NT2/D1 (cell line): ENCODE results near the gene DRC7.

Source experiments
- DNase-seq: peaks from one replicate; pipeline ENCODE4 v3.0.0-alpha.2; 2011; ENCODE audit warnings: low read depth, low spot score
- H3K27me3 ChIP-seq: 2 replicates; pipeline ENCODE4 v1.6.0; 2011; ENCODE audit warnings: mild to moderate bottlenecking; ENCODE audit not compliant: insufficient read length, insufficient read depth
- H3K36me3 ChIP-seq: 2 replicates; pipeline ENCODE4 v1.6.1; 2011; ENCODE audit warnings: mild to moderate bottlenecking, low read length, mixed read lengths; ENCODE audit not compliant: insufficient read depth, insufficient read length
- H3K4me1 ChIP-seq: 2 replicates; pipeline ENCODE4 v1.5.1; 2011; ENCODE audit not compliant: insufficient read depth, insufficient read length
- H3K4me3 ChIP-seq: 2 replicates; pipeline ENCODE4 v1.5.1; 2011; ENCODE audit warnings: low read depth; ENCODE audit not compliant: insufficient read length
- H3K9ac ChIP-seq: 2 replicates; pipeline ENCODE4 v1.6.0; 2011; ENCODE audit warnings: low read depth; ENCODE audit not compliant: insufficient read length
- H3K9me3 ChIP-seq: 2 replicates; pipeline ENCODE4 v1.5.1; 2011; ENCODE audit warnings: mild to moderate bottlenecking, low read length; ENCODE audit not compliant: insufficient read depth
- SUZ12 ChIP-seq: IDR thresholded peaks from 2 replicates; pipeline ENCODE4 v1.6.1; 2011; ENCODE audit not compliant: insufficient read length, insufficient read depth; ENCODE audit errors: extremely low read depth
- YY1 ChIP-seq: IDR thresholded peaks from 2 replicates; pipeline ENCODE4 v1.6.1; 2011; ENCODE audit not compliant: insufficient read length, insufficient read depth
- ZNF274 ChIP-seq: IDR thresholded peaks from 2 replicates; pipeline ENCODE4 v1.6.1; 2011; ENCODE audit warnings: mild to moderate bottlenecking, low read depth, low read length

Gene DRC7

GRCh38 chr16:57714047-57714446 lies 19.4 kb downstream of the DRC7 start:
- Histone ChIP-seq H3K9me3 (no peaks in the 10 kb centered on the region), H3K36me3 (no peaks in the 10 kb centered on the region), H3K27me3 (peaks cover 4% of the 10 kb centered on the region), H3K4me1 (no peaks in the 10 kb centered on the region), H3K9ac (no peak overlapping the region), H3K4me3 (no peak overlapping the region)
- no peak for DNase-seq
- TF ChIP-seq YY1, result no peak
- TF ChIP-seq SUZ12, result no peak
- TF ChIP-seq ZNF274, result no peak

GRCh38 chr16:57720142-57720575 lies 25.6 kb downstream of the DRC7 start:
- no peaks in the 10 kb centered on the region for H3K36me3 ChIP-seq
- TF ChIP-seq YY1 (no peak), SUZ12 (no peak), ZNF274 (no peak)
- DNase-seq, result no peak
- no peaks in the 10 kb centered on the region for H3K9me3 ChIP-seq
- H3K9ac ChIP-seq, result no peak overlapping the region
- peaks cover 12% of the 10 kb centered on the region for H3K4me1 ChIP-seq
- H3K27me3 ChIP-seq, result peaks cover 4% of the 10 kb centered on the region
- H3K4me3 ChIP-seq, result no peak overlapping the region

GRCh38 chr16:57721356-57722209 lies 27.0 kb downstream of the DRC7 start:
- no peaks in the 10 kb centered on the region for H3K36me3 ChIP-seq
- H3K27me3 ChIP-seq, result no peaks in the 10 kb centered on the region
- H3K9me3 ChIP-seq, result no peaks in the 10 kb centered on the region
- TF ChIP-seq YY1, result no peak
- TF ChIP-seq ZNF274, result no peak
- TF ChIP-seq SUZ12, result no peak
- H3K4me3 ChIP-seq, result no peak overlapping the region
- no peak for DNase-seq
- H3K9ac ChIP-seq, result no peak overlapping the region
- peaks cover 12% of the 10 kb centered on the region for H3K4me1 ChIP-seq

DNA sequence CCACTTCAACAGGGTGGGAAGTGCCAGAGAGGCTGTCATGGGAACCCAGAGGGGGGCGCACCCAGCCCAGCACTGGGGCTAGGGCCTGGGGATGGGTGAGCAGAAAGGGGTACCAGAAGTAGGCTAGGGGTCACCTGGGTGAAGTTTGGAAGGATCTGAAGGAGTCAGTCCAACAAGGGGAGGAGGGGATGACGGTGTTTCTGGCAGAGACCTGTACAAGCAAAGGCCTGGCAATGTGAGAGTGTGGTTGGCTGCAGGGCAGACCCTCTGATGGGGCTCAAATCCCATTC lies 27.5 kb downstream of the DRC7 start:
- Histone ChIP-seq H3K4me1 (peaks cover 12% of the 10 kb centered on the region), H3K9me3 (no peaks in the 10 kb centered on the region), H3K4me3 (no peak overlapping the region), H3K9ac (no peak overlapping the region), H3K27me3 (no peaks in the 10 kb centered on the region), H3K36me3 (no peaks in the 10 kb centered on the region)
- no peak for TF ChIP-seq SUZ12
- no peak for TF ChIP-seq ZNF274
- no peak for TF ChIP-seq YY1
- no peak for DNase-seq

DNA sequence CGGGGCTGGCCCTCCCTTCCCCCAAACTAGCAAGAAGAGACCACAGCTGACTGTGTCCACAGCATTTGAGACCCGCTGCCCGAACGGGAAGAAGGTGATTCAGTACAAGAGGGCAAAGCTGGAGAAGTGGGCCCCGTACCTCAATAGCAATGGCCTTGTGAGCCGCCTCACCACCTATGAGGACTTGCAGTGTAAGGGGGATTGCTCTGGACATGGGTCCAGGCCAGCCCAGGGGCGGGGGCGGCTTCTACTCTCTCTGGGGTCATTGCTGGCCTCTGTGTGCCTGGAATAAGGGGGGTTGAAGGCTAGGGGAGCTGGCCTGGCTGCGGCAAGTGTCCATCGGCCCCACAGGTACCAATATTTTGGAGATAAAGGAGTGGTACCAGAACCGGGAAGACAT lies 28.0 kb downstream of the DRC7 start:
- Histone ChIP-seq H3K9me3 (no peaks in the 10 kb centered on the region), H3K4me1 (peaks cover 12% of the 10 kb centered on the region), H3K27me3 (no peaks in the 10 kb centered on the region), H3K9ac (no peak overlapping the region), H3K4me3 (no peak overlapping the region), H3K36me3 (no peaks in the 10 kb centered on the region)
- TF ChIP-seq ZNF274 (no peak), YY1 (no peak), SUZ12 (no peak)
- DNase-seq, result no peak

DNA sequence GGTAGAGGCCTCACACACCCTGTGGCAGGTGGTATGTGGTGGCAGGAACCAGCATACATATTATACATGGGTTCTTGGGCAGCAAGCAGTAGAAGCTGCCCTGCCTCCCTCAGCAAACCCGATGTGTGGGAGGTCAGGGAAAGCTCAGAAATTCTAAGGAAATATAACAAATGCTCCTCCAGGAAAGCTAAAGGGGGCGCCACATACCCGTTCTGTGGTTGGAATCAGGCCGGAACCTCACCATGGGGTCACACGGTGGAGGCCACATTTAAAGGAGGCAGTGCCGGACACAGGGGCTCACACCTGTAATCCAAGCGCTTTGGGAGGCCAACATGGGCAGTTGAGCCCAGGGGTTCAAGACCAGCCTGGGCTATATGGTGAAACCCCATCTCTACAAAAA lies 28.6 kb downstream of the DRC7 start:
- DNase-seq, result no peak
- no peak overlapping the region for H3K4me3 ChIP-seq
- peaks cover 12% of the 10 kb centered on the region for H3K4me1 ChIP-seq
- no peaks in the 10 kb centered on the region for H3K9me3 ChIP-seq
- TF ChIP-seq SUZ12 (no peak), ZNF274 (no peak), YY1 (no peak)
- no peak overlapping the region for H3K9ac ChIP-seq
- H3K27me3 ChIP-seq, result no peaks in the 10 kb centered on the region
- H3K36me3 ChIP-seq, result no peaks in the 10 kb centered on the region

DNA sequence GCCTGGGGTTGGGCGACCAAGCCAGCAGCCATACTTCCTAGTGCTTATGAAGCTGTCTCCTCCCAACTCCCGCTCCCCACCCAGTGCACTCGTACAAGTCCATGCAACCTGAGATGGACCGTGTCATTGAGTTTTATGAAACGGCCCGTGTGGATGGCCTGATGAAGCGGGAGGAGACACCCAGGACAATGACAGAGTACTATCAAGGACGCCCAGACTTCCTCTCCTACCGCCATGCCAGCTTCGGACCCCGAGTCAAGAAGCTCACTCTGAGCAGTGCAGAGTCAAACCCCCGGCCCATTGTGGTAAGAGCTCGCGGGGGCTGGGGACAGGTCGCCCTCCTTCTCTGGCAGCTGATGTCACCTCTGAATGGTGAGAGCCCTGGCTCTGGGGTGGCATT lies 29.9 kb downstream of the DRC7 start:
- no peak for DNase-seq
- Histone ChIP-seq H3K9me3 (no peaks in the 10 kb centered on the region), H3K9ac (no peak overlapping the region), H3K4me3 (no peak overlapping the region), H3K27me3 (no peaks in the 10 kb centered on the region), H3K36me3 (no peaks in the 10 kb centered on the region), H3K4me1 (peaks cover 12% of the 10 kb centered on the region)
- TF ChIP-seq ZNF274 (no peak), SUZ12 (no peak), YY1 (no peak)

DNA sequence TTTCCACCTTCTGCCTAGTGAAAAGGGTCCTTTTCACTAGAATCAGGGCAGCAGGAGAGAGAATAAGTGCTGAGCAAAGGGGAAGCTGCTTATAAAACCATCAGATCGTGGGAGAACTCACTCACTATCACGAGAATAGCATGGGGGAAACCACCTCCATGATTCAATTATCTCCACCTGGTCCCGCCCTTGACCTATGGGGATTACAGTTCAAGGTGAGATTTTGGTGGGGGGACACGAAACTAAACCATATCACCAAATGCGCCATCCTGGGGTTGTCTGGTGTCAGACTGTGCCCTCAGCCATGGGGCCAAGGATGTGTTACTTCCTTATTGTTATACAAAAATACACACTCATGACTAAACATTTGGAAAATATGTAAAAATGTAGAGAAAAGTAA lies 30.5 kb downstream of the DRC7 start:
- Histone ChIP-seq H3K36me3 (no peaks in the 10 kb centered on the region), H3K4me1 (peaks cover 12% of the 10 kb centered on the region), H3K9me3 (no peaks in the 10 kb centered on the region), H3K4me3 (no peak overlapping the region), H3K27me3 (no peaks in the 10 kb centered on the region), H3K9ac (no peak overlapping the region)
- TF ChIP-seq YY1 (no peak), SUZ12 (no peak), ZNF274 (no peak)
- no peak for DNase-seq
